HepG2 (cell line): Measurements from ENCODE around the gene TTC31. TPM values are rescaled to one million over a fixed set of nuclear protein-coding genes. Genes with fewer than 3 reads are reported as not detected.

Source experiments
- CEBPZ ChIP-seq: IDR thresholded peaks from 2 replicates; pipeline ENCODE4 v1.6.1; 2012; ENCODE audit warnings: low read length, improper control_type of control experiment
- DR1 ChIP-seq: sonication (generic); formaldehyde crosslinking; IDR thresholded peaks from 2 replicates; pipeline ENCODE4 v1.8.0; 2021; ENCODE audit warnings: mild to moderate bottlenecking, missing genetic modification reagents, inconsistent platforms
- GMEB1 ChIP-seq: sonication (generic); formaldehyde crosslinking; IDR thresholded peaks from 2 replicates; pipeline ENCODE4 v1.5.1; 2020; ENCODE audit warnings: missing genetic modification reagents, mild to moderate bottlenecking, borderline replicate concordance
- HNRNPUL1 ChIP-seq: fragments of 200-400 bp; formaldehyde crosslinking; IDR thresholded peaks from 2 replicates; pipeline ENCODE4 v1.6.1; 2017; ENCODE audit warnings: low read depth, mild to moderate bottlenecking, low read length, moderate library complexity
- IKZF4 ChIP-seq: sonication (generic); formaldehyde crosslinking; IDR thresholded peaks from 2 replicates; pipeline ENCODE4 v1.5.1; 2020; ENCODE audit warnings: borderline replicate concordance, mild to moderate bottlenecking, low read depth, missing genetic modification reagents; ENCODE audit errors: not compliant biosample characterization
- KLF15 ChIP-seq: sonication (generic); formaldehyde crosslinking; IDR thresholded peaks from 2 replicates; pipeline ENCODE4 v1.8.1; 2023; ENCODE audit warnings: borderline replicate concordance, mild to moderate bottlenecking, inconsistent platforms, missing genetic modification reagents, mixed read lengths
- MYPOP ChIP-seq: sonication (generic); formaldehyde crosslinking; IDR thresholded peaks from 2 replicates; pipeline ENCODE4 v1.8.1; 2023; ENCODE audit warnings: mild to moderate bottlenecking, moderate library complexity, missing genetic modification reagents
- NFIB ChIP-seq: sonication (generic); formaldehyde crosslinking; IDR thresholded peaks from 2 replicates; pipeline ENCODE4 v1.9.0; 2021; ENCODE audit warnings: missing genetic modification reagents, mild to moderate bottlenecking, borderline replicate concordance
- PRDM10 ChIP-seq: sonication (generic); formaldehyde crosslinking; IDR thresholded peaks from 2 replicates; pipeline ENCODE4 v1.4.0; 2020; ENCODE audit warnings: low read depth, missing genetic modification reagents
- RFX3 ChIP-seq: IDR thresholded peaks from 2 replicates; pipeline ENCODE4 v1.6.1; 2016; ENCODE audit warnings: missing biosample characterization, missing genetic modification reagents
- SNAPC5 ChIP-seq: sonication (generic); formaldehyde crosslinking; IDR thresholded peaks from 2 replicates; pipeline ENCODE4 v1.8.1; 2023; ENCODE audit warnings: mild to moderate bottlenecking, missing genetic modification reagents, borderline replicate concordance
- THAP11 ChIP-seq: IDR thresholded peaks from 2 replicates; pipeline ENCODE4 v1.6.1; 2016; ENCODE audit warnings: missing biosample characterization, missing genetic modification reagents
- ZNF710 ChIP-seq: sonication (generic); formaldehyde crosslinking; IDR thresholded peaks from 2 replicates; pipeline ENCODE4 v1.5.0; 2020; ENCODE audit warnings: mild to moderate bottlenecking, missing genetic modification reagents, borderline replicate concordance
- polyA plus RNA-seq, 8 experiments: library from polyadenylated mRNA; depleted of rRNA in 3 of 8; stranded (reverse) in 7 of 8; unstranded in 1 of 8; fragments of >200 nt; fragmentation: Illumina TruSeq in 4 of 8; extraction: Trizol in 4 of 8; gene quantifications; 2 replicates each; pipeline versions ENCODE4 v1.2.1 to v1.2.3, GENCODE V29; 2011 to 2016; ENCODE audit warnings: low read depth in 4 of 8, missing spikeins in 1 of 8, mixed read lengths in 1 of 8; ENCODE audit not compliant: insufficient read depth in 1 of 8
- total RNA-seq, 5 experiments: library from RNA; depleted of rRNA; stranded (reverse); fragments of >200 nt; fragmentation: Illumina TruSeq; extraction: Trizol; gene quantifications; 2 replicates each; pipeline ENCODE4 v1.2.3, GENCODE V29; 2016; ENCODE audit warnings: low read depth in 1 of 5

Gene TTC31
- total and polyA plus RNA-seq, 2 of the 13 experiments (the other 11 are each of a cell fraction or from before 2014, with no cell fraction given), result 28.3 to 39.5 TPM

- peak; percentile 74; the same call in 1 of the 2 replicates for TF ChIP-seq MYPOP (CRISPR knock-in tag)
- TF ChIP-seq CEBPZ, result no peak
- TF ChIP-seq KLF15 (CRISPR knock-in tag), result no peak; the same call in 1 of the 2 replicates
- no peak for TF ChIP-seq PRDM10 (CRISPR knock-in tag)
- no peak for TF ChIP-seq RFX3 (CRISPR knock-in tag)
- TF ChIP-seq DR1 (CRISPR knock-in tag), result no peak
- TF ChIP-seq NFIB (CRISPR knock-in tag), result no peak; the same call in 1 of the 2 replicates
- 0 out of 2 replicates have a peak, but pooled peaks have one; percentile 35 for TF ChIP-seq SNAPC5 (CRISPR knock-in tag)
- no peak; the same call in 1 of the 2 replicates for TF ChIP-seq GMEB1 (CRISPR knock-in tag)
- TF ChIP-seq THAP11 (CRISPR knock-in tag), result peak; percentile 22; the same call in 1 of the 2 replicates
- no peak for TF ChIP-seq HNRNPUL1
- TF ChIP-seq IKZF4 (CRISPR knock-in tag), result no peak
- no peak for TF ChIP-seq ZNF710 (CRISPR knock-in tag)
Observed at GRCh38 chr2:74457549-74458131, 25.2 kb upstream of the TTC31 start (continued).
